GM10266 (cell line): ENCODE results near the gene SOD2.

ENCODE experiments used
- DNase-seq: peaks from one replicate; pipeline ENCODE4 v3.0.0; 2012; ENCODE audit errors: extremely low spot score
- TF ChIP-seq, protein P1 (sequence below): IDR thresholded peaks from 2 replicates; pipeline ENCODE4 v1.5.1; 2012; ENCODE audit warnings: mild to moderate bottlenecking, low read depth; ENCODE audit not compliant: control insufficient read depth, insufficient read depth; ENCODE audit errors: missing control alignments

SOD2 gene

DNA sequence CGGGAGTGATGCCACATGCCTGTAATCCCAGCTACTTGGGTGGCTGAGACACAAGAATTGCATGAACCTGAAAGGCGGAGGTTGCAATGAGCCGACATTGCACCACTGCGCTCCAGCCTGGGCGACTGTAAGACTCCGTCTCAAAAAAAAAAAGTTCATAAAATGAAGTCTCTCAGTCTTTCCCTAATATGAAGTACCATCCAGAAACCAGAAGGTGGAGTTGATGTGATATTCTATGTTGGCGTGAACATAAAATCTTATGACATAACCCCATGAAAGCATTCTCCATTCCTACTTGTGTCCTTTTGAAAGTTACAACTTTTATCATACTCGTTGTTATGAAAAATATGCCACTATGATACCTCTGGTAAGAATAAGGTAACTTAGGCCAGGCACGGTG, 5.7 kb downstream of the SOD2 start:
- TF ChIP-seq, protein P1, sequence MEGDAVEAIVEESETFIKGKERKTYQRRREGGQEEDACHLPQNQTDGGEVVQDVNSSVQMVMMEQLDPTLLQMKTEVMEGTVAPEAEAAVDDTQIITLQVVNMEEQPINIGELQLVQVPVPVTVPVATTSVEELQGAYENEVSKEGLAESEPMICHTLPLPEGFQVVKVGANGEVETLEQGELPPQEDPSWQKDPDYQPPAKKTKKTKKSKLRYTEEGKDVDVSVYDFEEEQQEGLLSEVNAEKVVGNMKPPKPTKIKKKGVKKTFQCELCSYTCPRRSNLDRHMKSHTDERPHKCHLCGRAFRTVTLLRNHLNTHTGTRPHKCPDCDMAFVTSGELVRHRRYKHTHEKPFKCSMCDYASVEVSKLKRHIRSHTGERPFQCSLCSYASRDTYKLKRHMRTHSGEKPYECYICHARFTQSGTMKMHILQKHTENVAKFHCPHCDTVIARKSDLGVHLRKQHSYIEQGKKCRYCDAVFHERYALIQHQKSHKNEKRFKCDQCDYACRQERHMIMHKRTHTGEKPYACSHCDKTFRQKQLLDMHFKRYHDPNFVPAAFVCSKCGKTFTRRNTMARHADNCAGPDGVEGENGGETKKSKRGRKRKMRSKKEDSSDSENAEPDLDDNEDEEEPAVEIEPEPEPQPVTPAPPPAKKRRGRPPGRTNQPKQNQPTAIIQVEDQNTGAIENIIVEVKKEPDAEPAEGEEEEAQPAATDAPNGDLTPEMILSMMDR: no peak
- no peak for DNase-seq

- TF ChIP-seq, protein P1: no peak
- DNase-seq: no peak
Observed at GRCh38 chr6:159686703-159687102, 6.3 kb downstream of the SOD2 start.

DNA sequence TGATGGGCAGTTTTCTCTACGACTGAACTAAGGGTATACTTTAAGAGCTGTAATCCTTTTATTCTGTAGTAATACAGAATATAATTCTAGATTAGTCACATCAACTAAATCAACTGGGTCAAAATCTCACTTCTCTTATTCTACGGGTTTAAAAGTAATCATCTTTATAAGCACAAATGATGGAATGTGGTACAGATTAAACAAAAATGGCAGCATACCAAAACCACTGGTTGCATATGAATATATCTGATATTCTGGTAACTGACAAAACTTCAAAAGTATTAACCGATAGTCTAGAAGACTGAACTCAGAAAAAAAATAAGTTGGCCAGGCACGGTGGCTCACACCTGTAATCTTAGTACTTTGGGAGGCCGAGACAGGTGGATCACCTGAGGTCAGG, 7.0 kb downstream of the SOD2 start:
- TF ChIP-seq, protein P1: no peak
- DNase-seq: no peak

- TF ChIP-seq, protein P1: no peak
- DNase-seq: no peak
Observed at GRCh38 chr6:159684013-159684304, 9.1 kb downstream of the SOD2 start.

DNA sequence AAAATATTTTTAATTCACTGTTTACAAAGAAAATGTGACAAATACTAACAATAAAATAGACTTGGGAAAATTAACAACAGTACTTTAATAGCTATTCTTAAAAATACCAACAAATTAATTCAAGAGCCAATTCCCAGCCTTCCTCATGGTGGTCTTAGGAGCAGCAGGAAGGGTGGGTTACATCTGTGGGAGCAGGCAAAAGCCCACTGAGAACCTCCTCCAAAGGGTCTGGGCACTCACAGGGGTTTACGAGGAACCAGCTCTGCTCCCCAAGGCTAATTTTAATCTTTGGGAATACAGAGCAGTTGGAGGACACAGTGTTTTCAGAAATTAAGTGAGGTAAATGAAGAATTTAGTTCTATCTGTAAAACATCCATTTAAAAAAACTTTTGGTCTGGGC, 10.2 kb downstream of the SOD2 start:
- no peak for DNase-seq
- TF ChIP-seq, protein P1: no peak

DNA sequence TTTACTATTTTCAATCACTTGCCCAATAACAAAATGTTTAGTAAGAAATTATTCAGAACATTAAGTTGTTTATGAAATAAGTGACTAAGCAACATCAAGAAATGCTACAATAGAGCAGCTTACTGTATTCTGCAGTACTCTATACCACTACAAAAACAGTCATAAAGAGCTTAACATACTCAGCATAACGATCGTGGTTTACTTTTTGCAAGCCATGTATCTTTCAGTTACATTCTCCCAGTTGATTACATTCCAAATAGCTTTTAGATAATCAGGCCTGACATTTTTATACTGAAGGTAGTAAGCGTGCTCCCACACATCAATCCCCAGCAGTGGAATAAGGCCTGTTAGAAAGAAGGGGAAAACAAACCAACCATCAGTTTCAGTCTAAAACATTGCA, 10.7 kb downstream of the SOD2 start:
- TF ChIP-seq, protein P1: no peak
- no peak for DNase-seq

- TF ChIP-seq, protein P1: no peak
- DNase-seq: no peak
Observed at GRCh38 chr6:159681191-159681880, 11.7 kb downstream of the SOD2 start.
